ENCODE results near the gene TOR1AIP1.

TOR1AIP1 gene

DNA sequence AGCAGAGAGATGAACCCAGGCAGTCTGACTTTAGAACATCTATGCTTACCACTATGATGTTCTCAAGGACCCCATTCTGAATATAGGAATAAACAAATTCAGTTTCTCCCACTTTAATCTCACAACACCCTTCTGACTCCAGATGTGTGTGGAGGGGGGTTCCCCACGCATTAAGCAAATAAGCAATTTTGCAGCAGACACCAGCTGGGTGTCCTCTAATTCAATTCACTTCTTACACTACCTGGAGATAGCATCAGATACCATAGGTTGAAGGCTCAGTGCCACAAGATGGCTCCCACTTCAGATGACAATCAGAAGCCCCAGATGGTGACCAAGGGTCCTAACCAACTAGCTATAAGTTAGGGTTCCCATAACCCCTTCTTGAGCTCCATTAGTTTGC, 42.2 kb downstream of the TOR1AIP1 start:
- ChIA-PET POLR2A (ENCODE audit: low non-redundant PET) (interaction anchor here (0.6 kb wide), 1 partner anchor 108 kb away, joined by 3 read pairs; no protein-coding TSS in a partner anchor), CTCF (interaction anchor here (0.7 kb wide), 1 partner anchor 762 kb away, joined by 4 read pairs; no protein-coding TSS in a partner anchor)
- H3K27ac ChIP-seq, result no peak overlapping the region
- no peak for DNase-seq (ENCODE audit: low spot score)
- TF ChIP-seq, protein P1, sequence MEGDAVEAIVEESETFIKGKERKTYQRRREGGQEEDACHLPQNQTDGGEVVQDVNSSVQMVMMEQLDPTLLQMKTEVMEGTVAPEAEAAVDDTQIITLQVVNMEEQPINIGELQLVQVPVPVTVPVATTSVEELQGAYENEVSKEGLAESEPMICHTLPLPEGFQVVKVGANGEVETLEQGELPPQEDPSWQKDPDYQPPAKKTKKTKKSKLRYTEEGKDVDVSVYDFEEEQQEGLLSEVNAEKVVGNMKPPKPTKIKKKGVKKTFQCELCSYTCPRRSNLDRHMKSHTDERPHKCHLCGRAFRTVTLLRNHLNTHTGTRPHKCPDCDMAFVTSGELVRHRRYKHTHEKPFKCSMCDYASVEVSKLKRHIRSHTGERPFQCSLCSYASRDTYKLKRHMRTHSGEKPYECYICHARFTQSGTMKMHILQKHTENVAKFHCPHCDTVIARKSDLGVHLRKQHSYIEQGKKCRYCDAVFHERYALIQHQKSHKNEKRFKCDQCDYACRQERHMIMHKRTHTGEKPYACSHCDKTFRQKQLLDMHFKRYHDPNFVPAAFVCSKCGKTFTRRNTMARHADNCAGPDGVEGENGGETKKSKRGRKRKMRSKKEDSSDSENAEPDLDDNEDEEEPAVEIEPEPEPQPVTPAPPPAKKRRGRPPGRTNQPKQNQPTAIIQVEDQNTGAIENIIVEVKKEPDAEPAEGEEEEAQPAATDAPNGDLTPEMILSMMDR (conservative IDR thresholded peaks at IDR 0.05; ENCODE audit: low read depth), result no peak

DNA sequence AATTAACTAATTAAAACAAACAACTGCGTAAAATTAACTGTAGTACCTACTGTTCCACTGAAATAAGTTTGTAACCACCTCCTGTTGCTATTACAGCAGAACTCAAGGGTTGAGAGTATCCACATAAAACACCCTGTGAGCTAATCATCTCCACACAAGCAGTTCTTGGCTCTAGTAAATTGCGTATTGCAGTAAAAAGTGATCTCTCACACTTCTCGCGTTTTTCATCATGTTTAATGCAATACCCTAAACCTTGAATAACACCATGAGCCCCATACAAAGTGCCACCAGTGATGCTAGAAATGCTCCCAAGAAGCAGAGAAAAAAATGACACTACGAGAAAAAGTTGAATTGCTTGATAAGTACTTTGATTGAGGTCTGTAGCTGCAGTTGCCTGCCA, 43.2 kb downstream of the TOR1AIP1 start:
- DNase-seq (ENCODE audit: low spot score), result no peak
- H3K27ac ChIP-seq, result no peak overlapping the region
- POLR2A ChIA-PET (ENCODE audit: low non-redundant PET), result no interaction called here
- TF ChIP-seq, protein P1 (conservative IDR thresholded peaks at IDR 0.05; ENCODE audit: low read depth), result no peak
- CTCF ChIA-PET, result interaction anchor here (0.5 to 0.7 kb wide), 2 partner anchors 43 to 84 kb away, joined by 3 read pairs; no protein-coding TSS in a partner anchor

DNA sequence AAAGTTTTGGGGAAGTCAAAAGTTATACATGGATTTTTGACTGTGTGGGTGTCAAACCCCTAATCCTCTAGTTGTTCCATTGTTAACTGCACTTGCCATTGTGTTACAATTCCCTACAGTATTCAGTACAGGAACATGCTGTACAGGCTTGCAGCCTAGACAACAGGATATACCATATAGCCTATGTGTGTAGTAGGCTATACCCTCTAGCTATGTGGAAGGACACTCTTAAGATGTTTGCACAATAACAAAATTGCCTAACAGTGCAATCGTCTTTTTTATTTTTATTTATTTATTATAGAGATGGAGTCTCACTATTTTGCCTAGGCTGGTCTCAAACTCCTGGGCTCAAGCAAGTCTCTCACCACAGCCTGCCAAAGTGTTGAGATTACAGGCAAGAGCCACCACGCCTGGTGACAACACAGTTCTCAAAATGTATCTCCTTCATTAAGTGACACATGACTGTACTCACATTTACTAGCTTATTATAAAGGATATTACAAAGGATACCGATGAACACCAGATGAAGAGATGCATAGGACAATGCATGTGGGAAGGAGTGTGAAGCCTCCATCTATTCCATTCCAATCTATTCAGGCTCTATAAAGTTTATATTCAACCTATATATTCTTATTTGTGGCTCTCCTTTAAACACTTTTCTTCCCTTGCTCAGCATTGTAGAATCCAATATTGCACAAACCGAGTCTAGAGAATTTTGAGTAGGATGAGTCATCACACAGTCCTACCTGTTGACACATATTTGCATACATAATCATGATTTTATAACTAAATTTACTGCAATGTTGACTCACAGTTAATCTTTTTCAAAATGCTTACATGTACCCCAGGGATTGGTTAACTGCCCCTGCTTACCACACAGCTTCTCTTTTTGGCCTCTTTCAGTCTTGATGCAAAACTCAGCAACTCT, 44.1 kb downstream of the TOR1AIP1 start:
- H3K27ac ChIP-seq, result no peak overlapping the region
- TF ChIP-seq, protein P1 (conservative IDR thresholded peaks at IDR 0.05; ENCODE audit: low read depth), result no peak
- ChIA-PET CTCF (interaction anchor here (0.7 kb wide), 1 partner anchor 44 kb away, joined by 3 read pairs; no protein-coding TSS in a partner anchor), POLR2A (ENCODE audit: low non-redundant PET) (no interaction called here)
- peak; percentile 62 for DNase-seq (ENCODE audit: low spot score)

DNA sequence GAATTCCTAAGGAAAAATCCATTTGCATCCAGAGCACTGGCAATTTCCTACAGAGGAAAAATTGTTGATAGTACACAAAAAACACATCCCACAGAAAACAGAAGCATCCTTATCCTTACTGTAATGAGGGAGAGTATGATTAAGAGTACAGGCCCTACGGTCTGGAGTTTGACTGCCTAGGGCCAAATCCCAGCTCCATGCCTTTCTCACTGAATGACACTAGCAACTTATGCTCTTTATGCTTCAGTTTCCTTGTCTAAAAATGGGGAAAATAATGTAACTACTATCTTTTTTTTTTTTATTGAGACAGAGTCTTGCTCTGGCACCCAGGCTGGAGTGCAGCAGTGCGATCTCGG, 44.7 kb downstream of the TOR1AIP1 start:
- no peak for DNase-seq (ENCODE audit: low spot score)
- TF ChIP-seq, protein P1 (conservative IDR thresholded peaks at IDR 0.05; ENCODE audit: low read depth), result no peak
- ChIA-PET POLR2A (ENCODE audit: low non-redundant PET) (no interaction called here), CTCF (no interaction called here)
- H3K27ac ChIP-seq, result no peak overlapping the region

DNA sequence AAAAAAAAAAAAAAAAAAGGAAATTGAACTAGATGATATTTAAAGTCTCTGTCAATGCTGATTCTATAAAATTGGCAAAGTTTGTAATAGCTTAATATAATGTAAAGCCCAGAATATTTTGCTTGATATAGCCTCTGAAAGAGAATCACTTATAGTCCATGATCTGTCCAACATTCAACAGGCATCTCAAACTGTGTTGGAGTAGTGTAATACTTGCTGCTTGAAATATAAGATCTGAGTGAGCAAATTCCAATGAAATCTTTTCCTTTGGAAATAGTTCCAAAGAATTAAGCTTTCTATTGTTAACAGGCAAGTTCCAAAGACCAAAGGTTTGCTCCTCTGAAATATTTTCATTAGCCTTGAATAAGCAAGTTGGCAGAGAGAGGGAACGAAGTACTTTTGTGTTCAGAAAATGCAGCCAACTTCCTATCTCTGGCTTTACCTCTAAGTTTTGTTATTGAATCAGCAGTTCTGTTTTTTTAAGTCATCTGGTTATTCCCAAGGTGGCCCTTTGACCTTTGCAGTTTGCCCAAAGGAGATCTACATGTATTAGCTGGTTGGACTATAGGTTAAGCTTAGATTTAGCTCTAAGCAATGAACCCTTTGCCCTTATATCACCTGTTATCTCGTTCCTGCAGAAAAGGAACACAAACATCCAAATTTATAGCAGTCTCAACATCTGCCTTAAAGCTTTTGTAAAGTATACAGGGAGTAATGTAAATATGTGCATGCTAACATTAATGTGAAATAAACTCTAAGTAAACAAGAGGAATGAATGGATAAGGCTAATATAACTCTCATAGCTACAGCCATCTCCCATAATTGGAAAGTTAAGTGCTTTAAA, 48.1 kb downstream of the TOR1AIP1 start:
- CTCF ChIA-PET, result no interaction called here
- no peak for DNase-seq (ENCODE audit: low spot score)
- H3K27ac ChIP-seq, result no peak overlapping the region
- POLR2A ChIA-PET (ENCODE audit: low non-redundant PET), result no interaction called here
- TF ChIP-seq, protein P1 (conservative IDR thresholded peaks at IDR 0.05; ENCODE audit: low read depth), result no peak

DNA sequence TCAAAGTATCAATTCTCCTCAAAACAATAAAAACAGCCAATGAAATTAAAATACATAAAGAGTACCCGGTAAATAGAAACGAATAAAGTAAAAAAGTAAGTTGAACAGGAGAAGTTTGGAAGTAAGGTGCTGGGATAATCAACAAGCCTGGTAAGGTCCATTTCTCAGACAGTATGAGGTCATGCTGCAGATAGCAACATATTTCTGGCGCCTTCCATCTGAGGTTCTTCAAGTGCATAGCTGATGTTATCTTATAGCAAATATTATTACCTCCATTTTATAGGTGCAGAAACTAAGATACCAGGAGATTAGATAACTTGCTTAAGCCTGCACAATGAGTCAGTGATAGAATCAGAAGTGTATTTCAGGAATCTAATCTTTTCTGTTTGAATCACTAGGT, 48.8 kb downstream of the TOR1AIP1 start:
- POLR2A ChIA-PET (ENCODE audit: low non-redundant PET), result no interaction called here
- CTCF ChIA-PET, result no interaction called here

More for the DNA sequence above, 48.8 kb downstream of the TOR1AIP1 start:
- TF ChIP-seq, protein P1 (conservative IDR thresholded peaks at IDR 0.05; ENCODE audit: low read depth), result no peak
- DNase-seq (ENCODE audit: low spot score), result no peak
- no peak overlapping the region for H3K27ac ChIP-seq
